ENCODE measurements around the gene DOC2B.

GRCh38 chr17:164303-165235, 16.9 kb downstream of the DOC2B start:
- TF ChIP-seq, protein P1, sequence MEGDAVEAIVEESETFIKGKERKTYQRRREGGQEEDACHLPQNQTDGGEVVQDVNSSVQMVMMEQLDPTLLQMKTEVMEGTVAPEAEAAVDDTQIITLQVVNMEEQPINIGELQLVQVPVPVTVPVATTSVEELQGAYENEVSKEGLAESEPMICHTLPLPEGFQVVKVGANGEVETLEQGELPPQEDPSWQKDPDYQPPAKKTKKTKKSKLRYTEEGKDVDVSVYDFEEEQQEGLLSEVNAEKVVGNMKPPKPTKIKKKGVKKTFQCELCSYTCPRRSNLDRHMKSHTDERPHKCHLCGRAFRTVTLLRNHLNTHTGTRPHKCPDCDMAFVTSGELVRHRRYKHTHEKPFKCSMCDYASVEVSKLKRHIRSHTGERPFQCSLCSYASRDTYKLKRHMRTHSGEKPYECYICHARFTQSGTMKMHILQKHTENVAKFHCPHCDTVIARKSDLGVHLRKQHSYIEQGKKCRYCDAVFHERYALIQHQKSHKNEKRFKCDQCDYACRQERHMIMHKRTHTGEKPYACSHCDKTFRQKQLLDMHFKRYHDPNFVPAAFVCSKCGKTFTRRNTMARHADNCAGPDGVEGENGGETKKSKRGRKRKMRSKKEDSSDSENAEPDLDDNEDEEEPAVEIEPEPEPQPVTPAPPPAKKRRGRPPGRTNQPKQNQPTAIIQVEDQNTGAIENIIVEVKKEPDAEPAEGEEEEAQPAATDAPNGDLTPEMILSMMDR (IDR thresholded peaks at IDR 0.05), result peak in 3 of 4 experiments; percentile 21 to 44 (median 39)
- TF ChIP-seq POLR2AphosphoS5 (IDR thresholded peaks at IDR 0.05), result no peak

Data from sigmoid colon (tissue), 4 donors.